NOMO-1 treated with DMSO at 0.1 percent for 48 hours (cell line): ENCODE measurements around the gene CSMD2.

Source experiments
- DNase-seq: peaks from one replicate; lab custom pipeline; 2025; ENCODE audit not compliant: unreplicated experiment; lab: John Stamatoyannopoulos, UW

CSMD2 gene

DNA sequence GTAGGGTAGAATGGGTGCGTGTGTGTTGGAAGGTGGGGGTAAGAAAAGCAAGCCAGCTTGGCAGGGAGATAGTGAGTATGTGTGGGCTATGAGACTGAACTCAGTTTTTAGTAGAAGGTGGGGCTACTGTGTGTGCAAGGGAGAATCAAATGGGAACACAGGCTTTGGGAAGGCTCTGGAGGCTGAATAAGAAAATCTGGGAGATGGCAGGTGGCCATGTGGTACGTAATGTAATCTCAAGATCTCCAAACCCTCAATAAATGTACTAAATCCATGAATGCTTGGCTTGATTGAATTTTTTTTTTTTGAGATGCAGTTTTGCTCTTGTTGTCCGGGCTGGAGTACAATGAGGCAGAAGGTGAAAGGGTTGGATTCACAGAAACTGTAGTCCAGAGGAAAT is 696.1 kb downstream of the CSMD2 start:
- no peak for DNase-seq

DNA sequence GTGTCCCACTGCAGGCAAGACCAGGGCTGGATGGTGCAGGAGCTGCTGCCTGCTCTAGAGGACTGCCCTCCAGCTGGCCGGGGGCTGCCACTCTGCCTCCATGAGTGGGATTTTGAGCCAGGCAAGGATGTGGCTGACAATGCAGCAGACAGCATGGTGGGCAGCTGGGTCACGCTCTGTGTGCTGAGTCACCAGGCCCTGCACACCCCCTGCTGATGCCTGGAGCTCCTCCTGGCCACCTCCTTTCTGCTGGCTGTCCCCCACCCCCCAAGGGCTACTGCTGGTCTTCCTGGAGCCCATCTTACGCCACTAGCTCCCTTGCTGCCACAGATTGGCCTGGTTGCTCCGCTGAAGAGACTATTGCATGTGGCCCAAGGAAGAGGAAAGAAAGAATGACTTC is 696.5 kb downstream of the CSMD2 start:
- no peak for DNase-seq

DNA sequence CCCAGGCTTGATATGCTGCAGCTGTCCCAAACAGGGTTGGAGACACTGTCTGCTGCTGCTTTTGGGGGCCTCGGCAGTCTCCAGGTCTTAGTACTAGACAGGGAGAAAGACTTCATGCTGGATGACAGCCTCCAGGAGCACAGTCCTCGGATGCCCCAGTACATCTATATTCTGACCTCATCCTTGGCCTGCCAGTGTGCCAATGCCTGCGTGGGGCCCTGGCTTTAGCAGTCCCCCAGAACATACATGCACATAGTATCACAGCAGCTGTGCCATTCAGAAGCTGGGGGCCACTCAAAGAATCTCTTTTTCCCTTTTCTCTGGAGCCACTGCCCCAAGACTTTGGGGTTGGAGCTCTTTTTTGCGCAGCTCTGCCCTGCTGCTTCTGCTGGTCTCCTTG is 697.0 kb downstream of the CSMD2 start:
- DNase-seq, result no peak

DNA sequence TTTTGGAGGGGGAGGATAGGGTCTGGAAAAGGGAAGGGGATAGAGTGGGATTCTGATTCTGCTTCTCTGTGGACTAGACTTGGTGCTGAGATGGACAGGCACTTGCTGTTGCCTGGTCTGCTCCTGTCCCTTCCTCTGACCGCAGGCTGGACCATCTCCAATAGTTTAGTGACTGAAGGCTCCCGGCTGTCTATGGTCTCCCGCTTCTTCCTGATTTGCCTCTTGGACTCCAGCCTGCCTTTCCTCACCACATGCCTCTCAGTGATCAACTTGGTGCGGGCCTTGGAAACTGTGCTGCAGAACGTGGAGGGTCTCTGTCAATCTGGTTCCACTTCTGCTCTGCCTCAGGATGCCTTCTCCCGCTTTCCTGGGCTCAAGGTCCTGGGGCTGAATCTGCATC is 698.9 kb downstream of the CSMD2 start:
- DNase-seq, result no peak

DNA sequence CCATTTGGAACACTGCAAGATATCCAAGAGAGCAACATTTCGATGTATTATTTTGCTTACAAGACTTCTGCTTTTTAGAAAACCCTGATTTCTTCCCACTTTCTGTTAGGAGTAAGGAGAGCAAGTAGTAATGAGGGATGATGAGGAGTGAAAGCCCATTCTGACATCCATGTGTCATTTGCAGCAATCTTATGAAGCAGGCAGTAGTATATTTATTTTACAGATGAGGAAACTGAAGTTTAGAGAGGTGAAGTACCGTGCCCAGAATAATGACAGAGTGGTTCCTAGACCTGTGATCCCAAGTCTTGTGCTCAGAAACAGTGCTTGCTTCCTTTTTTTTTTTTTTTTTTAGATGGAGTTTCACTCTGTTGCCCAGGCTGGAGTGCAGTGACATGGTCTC is 699.7 kb downstream of the CSMD2 start:
- DNase-seq, result no peak

DNA sequence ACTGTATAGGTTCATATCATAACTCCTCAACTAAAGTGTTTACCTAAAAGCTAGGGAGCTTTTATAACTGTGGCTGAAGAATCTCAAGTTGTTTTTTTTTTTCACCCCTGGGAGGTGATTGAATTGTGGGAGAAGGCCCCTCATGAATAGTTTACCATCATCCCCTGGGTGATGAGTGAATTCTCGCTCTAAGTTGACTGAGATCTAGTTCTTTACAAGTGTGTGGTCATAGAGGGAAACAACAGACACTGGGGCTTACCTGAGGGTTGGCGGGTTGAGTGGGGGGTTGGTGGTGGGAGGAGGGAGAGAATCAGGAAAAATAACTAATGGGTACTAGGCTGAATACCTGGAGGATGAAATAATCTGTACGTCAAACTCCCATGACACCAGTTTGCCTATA is 700.5 kb downstream of the CSMD2 start:
- DNase-seq, result no peak
